HEK293 (cell line): ENCODE measurements around the gene TRIM28.

Experiments used
- CTCF ChIA-PET: fragments of 350-600 bp; formaldehyde crosslinking; extraction: SDS; loops from one replicate; lab custom pipeline; 2021; ENCODE audit warnings: antibody characterized with exemption; lab: Yijun Ruan, JAX
- POLR2A ChIA-PET: fragments of 300-600 bp; formaldehyde crosslinking; extraction: SDS; loops from one replicate; lab custom pipeline; 2020; ENCODE audit warnings: antibody characterized with exemption, inconsistent platforms; lab: Yijun Ruan, JAX
- H3K27ac ChIP-seq: fragments of 200-500 bp; sonication (Bioruptor generic); 2 replicates; pipeline ENCODE4 v1.5.1; 2014; ENCODE audit warnings: low read depth, low read length, control low read depth, inconsistent platforms; ENCODE audit errors: extremely low read depth
- H3K36me3 ChIP-seq, 2 experiments: fragments of 200-500 bp in 1 of 2; sonication (Bioruptor generic) in 1 of 2; 1 replicate in 1 of 2; 2 replicates in 1 of 2; pipeline ENCODE4 v1.5.1; 2014 to 2017; ENCODE audit warnings: inconsistent platforms in 2 of 2, low read length in 2 of 2; ENCODE audit not compliant: control insufficient read depth in 2 of 2, insufficient read depth in 1 of 2
- H3K4me1 ChIP-seq: fragments of 200-500 bp; sonication (Bioruptor generic); 2 replicates; pipeline ENCODE4 v1.5.1; 2014; ENCODE audit warnings: mild to moderate bottlenecking, low read length, inconsistent platforms; ENCODE audit not compliant: control insufficient read depth, insufficient read depth
- H3K4me3 ChIP-seq: 2 replicates; pipeline ENCODE4 v1.5.1; 2011; ENCODE audit warnings: low read depth, mild to moderate bottlenecking, control low read depth, low read length, moderate library complexity
- H3K9me3 ChIP-seq: fragments of 200-500 bp; sonication (Bioruptor generic); 2 replicates; pipeline ENCODE4 v1.5.1; 2014; ENCODE audit warnings: low read depth, low read length, inconsistent platforms; ENCODE audit not compliant: control insufficient read depth, insufficient read depth
- BCL11A ChIP-seq: fragments of 450-650 bp; formaldehyde crosslinking; IDR thresholded peaks from 2 replicates; pipeline ENCODE4 v1.5.1; 2016; ENCODE audit warnings: low read depth, missing biosample characterization, missing genetic modification characterization
- GLIS2 ChIP-seq: fragments of 450-650 bp; formaldehyde crosslinking; IDR thresholded peaks from 2 replicates; pipeline ENCODE4 v1.5.1; 2016; ENCODE audit warnings: missing biosample characterization, missing genetic modification characterization
- HOXA7 ChIP-seq: sonication (generic); formaldehyde crosslinking; IDR thresholded peaks from 2 replicates; pipeline ENCODE4 v1.8.1; 2022; ENCODE audit warnings: missing genetic modification reagents, borderline replicate concordance
- IKZF3 ChIP-seq: fragments of 450-650 bp; IDR thresholded peaks from 2 replicates; pipeline ENCODE4 v1.5.0; 2018; ENCODE audit warnings: missing biosample characterization, mild to moderate bottlenecking, missing genetic modification characterization, moderate library complexity
- KLF8 ChIP-seq: fragments of 450-650 bp; formaldehyde crosslinking; IDR thresholded peaks from 2 replicates; pipeline ENCODE4 v1.5.1; 2016; ENCODE audit warnings: missing biosample characterization, missing genetic modification characterization
- OSR2 ChIP-seq: fragments of 450-650 bp; formaldehyde crosslinking; IDR thresholded peaks from 2 replicates; pipeline ENCODE4 v1.5.1; 2016; ENCODE audit warnings: missing biosample characterization, missing genetic modification characterization
- SALL2 ChIP-seq: fragments of 450-650 bp; formaldehyde crosslinking; IDR thresholded peaks from 2 replicates; pipeline ENCODE4 v1.5.0; 2017; ENCODE audit warnings: missing biosample characterization, mild to moderate bottlenecking, missing genetic modification characterization, borderline replicate concordance
- SP3 ChIP-seq: fragments of 450-650 bp; formaldehyde crosslinking; IDR thresholded peaks from 2 replicates; pipeline ENCODE4 v1.5.1; 2016; ENCODE audit warnings: missing biosample characterization, missing genetic modification characterization
- ZBTB20 ChIP-seq: fragments of 450-650 bp; formaldehyde crosslinking; IDR thresholded peaks from 2 replicates; pipeline ENCODE4 v1.5.1; 2016; ENCODE audit warnings: missing biosample characterization, missing genetic modification characterization
- ZBTB7A ChIP-seq: fragments of 450-650 bp; formaldehyde crosslinking; IDR thresholded peaks from 2 replicates; pipeline ENCODE4 v1.5.1; 2016; ENCODE audit warnings: low read depth, missing biosample characterization, missing genetic modification characterization
- ZFP3 ChIP-seq: fragments of 450-650 bp; formaldehyde crosslinking; IDR thresholded peaks from 2 replicates; pipeline ENCODE4 v1.5.1; 2016; ENCODE audit warnings: low read depth, missing biosample characterization, missing genetic modification characterization
- ZFP69B ChIP-seq: fragments of 450-650 bp; formaldehyde crosslinking; IDR thresholded peaks from 2 replicates; pipeline ENCODE4 v1.5.1; 2016; ENCODE audit warnings: missing biosample characterization, missing genetic modification characterization
- ZNF114 ChIP-seq: fragments of 450-650 bp; formaldehyde crosslinking; IDR thresholded peaks from 2 replicates; pipeline ENCODE4 v1.5.0; 2017; ENCODE audit warnings: missing biosample characterization, missing genetic modification characterization
- ZNF157 ChIP-seq: fragments of 450-650 bp; formaldehyde crosslinking; IDR thresholded peaks from 2 replicates; pipeline ENCODE4 v1.5.1; 2016; ENCODE audit warnings: missing biosample characterization, missing genetic modification characterization
- ZNF202 ChIP-seq: fragments of 450-650 bp; formaldehyde crosslinking; IDR thresholded peaks from 2 replicates; pipeline ENCODE4 v1.5.1; 2016; ENCODE audit warnings: missing biosample characterization, missing genetic modification characterization, borderline replicate concordance
- ZNF248 ChIP-seq: fragments of 450-650 bp; formaldehyde crosslinking; IDR thresholded peaks from 2 replicates; pipeline ENCODE4 v1.5.1; 2017; ENCODE audit warnings: missing biosample characterization, missing genetic modification characterization
- ZNF394 ChIP-seq: fragments of 450-650 bp; formaldehyde crosslinking; IDR thresholded peaks from 2 replicates; pipeline ENCODE4 v1.5.1; 2016; ENCODE audit warnings: missing biosample characterization, missing genetic modification characterization, mild to moderate bottlenecking, moderate library complexity, borderline replicate concordance
- ZNF433 ChIP-seq: fragments of 450-650 bp; formaldehyde crosslinking; IDR thresholded peaks from 2 replicates; pipeline ENCODE4 v1.5.1; 2016; ENCODE audit warnings: missing biosample characterization, missing genetic modification characterization, low read depth
- ZNF544 ChIP-seq: fragments of 450-650 bp; formaldehyde crosslinking; IDR thresholded peaks from 2 replicates; pipeline ENCODE4 v1.5.0; 2017; ENCODE audit warnings: missing biosample characterization, missing genetic modification characterization
- ZNF558 ChIP-seq: fragments of 450-650 bp; formaldehyde crosslinking; IDR thresholded peaks from 2 replicates; pipeline ENCODE4 v1.5.1; 2016; ENCODE audit warnings: missing biosample characterization, missing genetic modification characterization
- ZNF610 ChIP-seq: fragments of 450-650 bp; formaldehyde crosslinking; IDR thresholded peaks from 2 replicates; pipeline ENCODE4 v1.5.1; 2016; ENCODE audit warnings: missing biosample characterization, missing genetic modification characterization, borderline replicate concordance
- ZNF664 ChIP-seq: fragments of 450-650 bp; formaldehyde crosslinking; IDR thresholded peaks from 2 replicates; pipeline ENCODE4 v1.5.1; 2016; ENCODE audit warnings: missing biosample characterization, missing genetic modification characterization
- ZNF776 ChIP-seq: fragments of 450-650 bp; formaldehyde crosslinking; IDR thresholded peaks from 2 replicates; pipeline ENCODE4 v1.5.0; 2017; ENCODE audit warnings: missing biosample characterization, missing genetic modification characterization, borderline replicate concordance
- ZNF792 ChIP-seq: fragments of 450-650 bp; formaldehyde crosslinking; IDR thresholded peaks from 2 replicates; pipeline ENCODE4 v1.5.1; 2016; ENCODE audit warnings: missing biosample characterization, missing genetic modification characterization
- TF ChIP-seq, protein P1 (sequence below): fragments of 450-650 bp; formaldehyde crosslinking; IDR thresholded peaks from 2 replicates; pipeline ENCODE4 v1.5.1; 2017; ENCODE audit warnings: missing biosample characterization, missing genetic modification characterization
- TF ChIP-seq, protein P2 (sequence below): fragments of 450-650 bp; formaldehyde crosslinking; IDR thresholded peaks from 2 replicates; pipeline ENCODE4 v1.5.1; 2017; ENCODE audit warnings: missing biosample characterization, missing genetic modification characterization
- TF ChIP-seq, protein P3 (sequence below): fragments of 450-650 bp; formaldehyde crosslinking; IDR thresholded peaks from 2 replicates; pipeline ENCODE4 v1.5.1; 2016; ENCODE audit warnings: missing biosample characterization, missing genetic modification characterization
- TF ChIP-seq, protein P4 (sequence below): fragments of 450-650 bp; formaldehyde crosslinking; IDR thresholded peaks from 2 replicates; pipeline ENCODE4 v1.5.1; 2016; ENCODE audit warnings: missing biosample characterization, missing genetic modification characterization
- TF ChIP-seq, protein P5 (sequence below): fragments of 450-650 bp; formaldehyde crosslinking; IDR thresholded peaks from 2 replicates; pipeline ENCODE4 v1.5.1; 2016; ENCODE audit warnings: missing biosample characterization, missing genetic modification characterization

TRIM28 gene

DNA sequence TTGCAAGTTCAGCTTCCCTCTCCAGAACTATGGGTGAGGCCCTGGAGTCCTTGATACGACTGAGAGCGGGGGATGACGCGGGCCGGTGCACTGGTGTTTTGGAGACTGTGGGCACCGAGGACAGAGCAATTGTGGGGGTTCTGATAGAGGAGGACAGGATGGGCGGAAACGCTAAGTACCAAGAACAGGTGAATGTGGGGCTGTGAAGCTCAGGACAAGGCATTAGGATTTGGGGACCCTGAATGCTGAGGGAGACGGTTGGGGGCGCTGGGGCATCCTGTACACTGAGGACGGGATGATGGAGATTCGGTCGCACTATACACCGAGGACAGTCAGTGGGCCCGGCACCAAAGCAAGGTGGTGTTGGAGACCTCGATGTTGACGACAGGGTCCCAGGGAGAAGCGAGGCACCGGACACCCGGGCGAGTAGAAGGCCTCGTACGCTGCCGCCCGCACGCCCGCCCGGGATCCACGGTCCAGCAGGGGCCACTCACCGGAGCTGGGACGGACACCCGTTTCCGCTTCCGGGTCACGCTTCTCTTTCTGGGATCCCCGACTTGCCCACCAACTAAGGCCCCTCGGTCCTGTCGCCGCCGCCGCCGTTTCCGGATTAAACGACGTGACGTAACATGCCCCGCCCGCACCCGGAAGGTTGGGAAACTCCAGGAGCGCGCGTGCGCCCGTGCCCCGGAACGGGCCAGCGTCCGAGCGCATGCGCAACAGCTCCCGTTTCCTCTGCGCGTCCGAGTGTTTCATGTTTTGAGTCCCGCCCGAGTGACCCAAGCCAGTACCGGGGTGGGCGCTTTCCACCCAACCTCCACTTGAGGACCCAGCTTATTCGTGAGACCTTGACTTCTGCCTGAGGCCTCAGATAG is 10.9 kb downstream of the TRIM28 start, which contains the start of gene CHMP2A:
Gene CHMP2A, minus strand, starts transcription at position 612 of the 875 bp plus-strand sequence. CDS start 893 bp downstream, outside the sequence.
- no peaks in the 10 kb centered on the region for H3K9me3 ChIP-seq
- H3K4me1 ChIP-seq: peaks cover 12% of the 10 kb centered on the region
- H3K4me3 ChIP-seq: peak within 1 kb of the TSS; percentile 64
- ChIA-PET CTCF (interaction anchor here (1.3 to 2.7 kb wide), 4 partner anchors 11 to 35 kb away, joined by 4 to 20 read pairs (median 8); partner anchors contain the start of genes TRIM28 and ZBTB45), POLR2A (interaction anchor here (0.9 to 4.6 kb wide), 17 partner anchors 7 to 326 kb away, joined by 3 to 128 read pairs (median 5); partner anchors contain the start of genes TRIM28, ZBTB45, ZNF446 and ZNF497)
- peaks cover 33 to 62% of the 10 kb centered on the region in 2 experiments for H3K36me3 ChIP-seq
- H3K27ac ChIP-seq: peak within 1 kb of the TSS; percentile 99
- TF ChIP-seq SALL2 (tag by site-specific recombination) (no peak), ZBTB7A (tag by site-specific recombination) (peak; percentile 82; the same call in 1 of the 2 replicates), ZNF664 (no peak), ZNF114 (tag by site-specific recombination) (no peak), ZNF248 (tag by site-specific recombination) (no peak), ZNF202 (no peak), IKZF3 (peak; percentile 62; the same call in 1 of the 2 replicates), KLF8 (peak; percentile 64; the same call in 1 of the 2 replicates), OSR2 (tag by site-specific recombination) (no peak), BCL11A (tag by site-specific recombination) (peak; percentile 55; the same call in 1 of the 2 replicates), ZFP69B (tag by site-specific recombination) (no peak; the same call in 1 of the 2 replicates), GLIS2 (peak; percentile 81), ZNF558 (no peak), ZNF394 (tag by site-specific recombination) (peak; percentile 84), ZBTB20 (tag by site-specific recombination) (peak; percentile 93), ZNF544 (tag by site-specific recombination) (no peak), SP3 (tag by site-specific recombination) (peak; percentile 81), HOXA7 (CRISPR knock-in tag) (no peak), ZNF776 (no peak), ZNF433 (tag by site-specific recombination) (no peak), ZNF610 (tag by site-specific recombination) (peak; percentile 66), ZNF157 (tag by site-specific recombination) (no peak), ZNF792 (peak; percentile 39; the same call in 1 of the 2 replicates), ZFP3 (tag by site-specific recombination) (no peak)
- TF ChIP-seq, protein P1, sequence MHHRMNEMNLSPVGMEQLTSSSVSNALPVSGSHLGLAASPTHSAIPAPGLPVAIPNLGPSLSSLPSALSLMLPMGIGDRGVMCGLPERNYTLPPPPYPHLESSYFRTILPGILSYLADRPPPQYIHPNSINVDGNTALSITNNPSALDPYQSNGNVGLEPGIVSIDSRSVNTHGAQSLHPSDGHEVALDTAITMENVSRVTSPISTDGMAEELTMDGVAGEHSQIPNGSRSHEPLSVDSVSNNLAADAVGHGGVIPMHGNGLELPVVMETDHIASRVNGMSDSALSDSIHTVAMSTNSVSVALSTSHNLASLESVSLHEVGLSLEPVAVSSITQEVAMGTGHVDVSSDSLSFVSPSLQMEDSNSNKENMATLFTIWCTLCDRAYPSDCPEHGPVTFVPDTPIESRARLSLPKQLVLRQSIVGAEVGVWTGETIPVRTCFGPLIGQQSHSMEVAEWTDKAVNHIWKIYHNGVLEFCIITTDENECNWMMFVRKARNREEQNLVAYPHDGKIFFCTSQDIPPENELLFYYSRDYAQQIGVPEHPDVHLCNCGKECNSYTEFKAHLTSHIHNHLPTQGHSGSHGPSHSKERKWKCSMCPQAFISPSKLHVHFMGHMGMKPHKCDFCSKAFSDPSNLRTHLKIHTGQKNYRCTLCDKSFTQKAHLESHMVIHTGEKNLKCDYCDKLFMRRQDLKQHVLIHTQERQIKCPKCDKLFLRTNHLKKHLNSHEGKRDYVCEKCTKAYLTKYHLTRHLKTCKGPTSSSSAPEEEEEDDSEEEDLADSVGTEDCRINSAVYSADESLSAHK: peak; percentile 41; the same call in 1 of the 2 replicates
- TF ChIP-seq, protein P2, sequence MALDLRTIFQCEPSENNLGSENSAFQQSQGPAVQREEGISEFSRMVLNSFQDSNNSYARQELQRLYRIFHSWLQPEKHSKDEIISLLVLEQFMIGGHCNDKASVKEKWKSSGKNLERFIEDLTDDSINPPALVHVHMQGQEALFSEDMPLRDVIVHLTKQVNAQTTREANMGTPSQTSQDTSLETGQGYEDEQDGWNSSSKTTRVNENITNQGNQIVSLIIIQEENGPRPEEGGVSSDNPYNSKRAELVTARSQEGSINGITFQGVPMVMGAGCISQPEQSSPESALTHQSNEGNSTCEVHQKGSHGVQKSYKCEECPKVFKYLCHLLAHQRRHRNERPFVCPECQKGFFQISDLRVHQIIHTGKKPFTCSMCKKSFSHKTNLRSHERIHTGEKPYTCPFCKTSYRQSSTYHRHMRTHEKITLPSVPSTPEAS (tag by site-specific recombination): no peak; the same call in 1 of the 2 replicates
- TF ChIP-seq, protein P3, sequence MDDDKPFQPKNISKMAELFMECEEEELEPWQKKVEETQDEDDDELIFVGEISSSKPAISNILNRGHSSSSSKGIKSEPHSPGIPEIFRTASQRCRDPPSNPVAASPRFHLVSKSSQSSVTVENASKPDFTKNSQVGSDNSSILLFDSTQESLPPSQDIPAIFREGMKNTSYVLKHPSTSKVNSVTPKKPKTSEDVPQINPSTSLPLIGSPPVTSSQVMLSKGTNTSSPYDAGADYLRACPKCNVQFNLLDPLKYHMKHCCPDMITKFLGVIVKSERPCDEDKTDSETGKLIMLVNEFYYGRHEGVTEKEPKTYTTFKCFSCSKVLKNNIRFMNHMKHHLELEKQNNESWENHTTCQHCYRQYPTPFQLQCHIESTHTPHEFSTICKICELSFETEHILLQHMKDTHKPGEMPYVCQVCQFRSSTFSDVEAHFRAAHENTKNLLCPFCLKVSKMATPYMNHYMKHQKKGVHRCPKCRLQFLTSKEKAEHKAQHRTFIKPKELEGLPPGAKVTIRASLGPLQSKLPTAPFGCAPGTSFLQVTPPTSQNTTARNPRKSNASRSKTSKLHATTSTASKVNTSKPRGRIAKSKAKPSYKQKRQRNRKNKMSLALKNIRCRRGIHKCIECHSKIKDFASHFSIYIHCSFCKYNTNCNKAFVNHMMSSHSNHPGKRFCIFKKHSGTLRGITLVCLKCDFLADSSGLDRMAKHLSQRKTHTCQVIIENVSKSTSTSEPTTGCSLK (tag by site-specific recombination): no peak
- TF ChIP-seq, protein P4, sequence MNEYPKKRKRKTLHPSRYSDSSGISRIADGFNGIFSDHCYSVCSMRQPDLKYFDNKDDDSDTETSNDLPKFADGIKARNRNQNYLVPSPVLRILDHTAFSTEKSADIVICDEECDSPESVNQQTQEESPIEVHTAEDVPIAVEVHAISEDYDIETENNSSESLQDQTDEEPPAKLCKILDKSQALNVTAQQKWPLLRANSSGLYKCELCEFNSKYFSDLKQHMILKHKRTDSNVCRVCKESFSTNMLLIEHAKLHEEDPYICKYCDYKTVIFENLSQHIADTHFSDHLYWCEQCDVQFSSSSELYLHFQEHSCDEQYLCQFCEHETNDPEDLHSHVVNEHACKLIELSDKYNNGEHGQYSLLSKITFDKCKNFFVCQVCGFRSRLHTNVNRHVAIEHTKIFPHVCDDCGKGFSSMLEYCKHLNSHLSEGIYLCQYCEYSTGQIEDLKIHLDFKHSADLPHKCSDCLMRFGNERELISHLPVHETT (tag by site-specific recombination): peak; percentile 75
- TF ChIP-seq, protein P5, sequence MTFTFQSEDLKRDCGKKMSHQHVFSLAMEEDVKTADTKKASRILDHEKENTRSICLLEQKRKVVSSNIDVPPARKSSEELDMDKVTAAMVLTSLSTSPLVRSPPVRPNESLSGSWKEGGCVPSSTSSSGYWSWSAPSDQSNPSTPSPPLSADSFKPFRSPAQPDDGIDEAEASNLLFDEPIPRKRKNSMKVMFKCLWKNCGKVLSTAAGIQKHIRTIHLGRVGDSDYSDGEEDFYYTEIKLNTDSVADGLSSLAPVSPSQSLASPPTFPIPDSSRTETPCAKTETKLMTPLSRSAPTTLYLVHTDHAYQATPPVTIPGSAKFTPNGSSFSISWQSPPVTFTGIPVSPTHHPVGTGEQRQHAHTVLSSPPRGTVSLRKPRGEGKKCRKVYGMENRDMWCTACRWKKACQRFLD (tag by site-specific recombination): no peak
